ENCODE data around the gene ADAMTS13. TPM values are rescaled to one million over a fixed set of nuclear protein-coding genes. Genes with fewer than 3 reads are reported as not detected.

The ADAMTS13 gene
- total RNA-seq, 4 donors from 2014 or later, result 4.4 to 13.2 (median 5.7) TPM

DNA sequence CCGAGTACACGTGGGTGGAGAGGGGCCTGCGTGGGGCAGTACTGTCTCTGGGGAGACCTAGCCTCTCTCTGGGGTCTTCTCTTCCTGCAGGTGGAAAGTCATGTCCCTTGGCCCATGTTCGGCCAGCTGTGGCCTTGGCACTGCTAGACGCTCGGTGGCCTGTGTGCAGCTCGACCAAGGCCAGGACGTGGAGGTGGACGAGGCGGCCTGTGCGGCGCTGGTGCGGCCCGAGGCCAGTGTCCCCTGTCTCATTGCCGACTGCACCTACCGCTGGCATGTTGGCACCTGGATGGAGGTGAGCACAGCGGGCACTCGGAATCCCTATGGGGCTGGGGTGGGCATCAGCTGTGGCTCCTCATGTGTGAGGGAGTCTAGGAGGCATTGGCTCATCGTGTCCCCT is 32.2 kb downstream of the ADAMTS13 start:
- Histone ChIP-seq H3K9me3 (no peaks in the 10 kb centered on the region), H3K4me1 (peaks cover 0 to 11% (median 2%) of the 10 kb centered on the region in 4 donors), H3K27me3 (no peaks in the 10 kb centered on the region), H3K36me3 (no peaks in the 10 kb centered on the region), H3K4me3 (no peak overlapping the region), H3K27ac (no peak overlapping the region)
- no peak for DNase-seq
- TF ChIP-seq, protein P1, sequence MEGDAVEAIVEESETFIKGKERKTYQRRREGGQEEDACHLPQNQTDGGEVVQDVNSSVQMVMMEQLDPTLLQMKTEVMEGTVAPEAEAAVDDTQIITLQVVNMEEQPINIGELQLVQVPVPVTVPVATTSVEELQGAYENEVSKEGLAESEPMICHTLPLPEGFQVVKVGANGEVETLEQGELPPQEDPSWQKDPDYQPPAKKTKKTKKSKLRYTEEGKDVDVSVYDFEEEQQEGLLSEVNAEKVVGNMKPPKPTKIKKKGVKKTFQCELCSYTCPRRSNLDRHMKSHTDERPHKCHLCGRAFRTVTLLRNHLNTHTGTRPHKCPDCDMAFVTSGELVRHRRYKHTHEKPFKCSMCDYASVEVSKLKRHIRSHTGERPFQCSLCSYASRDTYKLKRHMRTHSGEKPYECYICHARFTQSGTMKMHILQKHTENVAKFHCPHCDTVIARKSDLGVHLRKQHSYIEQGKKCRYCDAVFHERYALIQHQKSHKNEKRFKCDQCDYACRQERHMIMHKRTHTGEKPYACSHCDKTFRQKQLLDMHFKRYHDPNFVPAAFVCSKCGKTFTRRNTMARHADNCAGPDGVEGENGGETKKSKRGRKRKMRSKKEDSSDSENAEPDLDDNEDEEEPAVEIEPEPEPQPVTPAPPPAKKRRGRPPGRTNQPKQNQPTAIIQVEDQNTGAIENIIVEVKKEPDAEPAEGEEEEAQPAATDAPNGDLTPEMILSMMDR (IDR thresholded peaks at IDR 0.05), result no peak
- no peak for TF ChIP-seq POLR2A (IDR thresholded peaks at IDR 0.05)

GRCh38 chr9:133454943-133455673 is 32.9 kb downstream of the ADAMTS13 start:
- TF ChIP-seq, protein P1 (IDR thresholded peaks at IDR 0.05), result no peak
- TF ChIP-seq POLR2A (IDR thresholded peaks at IDR 0.05), result no peak
- H3K9me3 ChIP-seq, result no peaks in the 10 kb centered on the region
- no peak overlapping the region for H3K27ac ChIP-seq
- H3K27me3 ChIP-seq, result no peaks in the 10 kb centered on the region
- peaks cover 0 to 9% (median 3%) of the 10 kb centered on the region in 4 donors for H3K4me1 ChIP-seq
- H3K4me3 ChIP-seq, result no peak overlapping the region
- no peaks in the 10 kb centered on the region for H3K36me3 ChIP-seq
- no peak for DNase-seq

DNA sequence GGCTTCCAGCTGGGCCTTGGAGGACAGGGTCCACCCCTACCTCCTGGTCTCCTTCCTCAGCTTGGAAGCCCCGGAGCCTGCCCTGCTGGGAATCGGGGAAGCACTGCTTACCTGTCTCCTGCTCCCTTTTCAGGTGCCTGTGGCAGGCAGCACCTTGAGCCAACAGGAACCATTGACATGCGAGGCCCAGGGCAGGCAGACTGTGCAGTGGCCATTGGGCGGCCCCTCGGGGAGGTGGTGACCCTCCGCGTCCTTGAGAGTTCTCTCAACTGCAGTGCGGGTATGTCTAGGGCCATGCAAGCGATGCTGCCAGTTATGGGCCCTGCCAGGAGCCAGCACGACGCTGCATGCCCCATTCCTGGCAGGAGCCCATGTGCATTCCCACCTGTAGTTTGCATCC is 33.8 kb downstream of the ADAMTS13 start:
- Histone ChIP-seq H3K36me3 (no peaks in the 10 kb centered on the region), H3K27ac (no peak overlapping the region), H3K9me3 (no peaks in the 10 kb centered on the region), H3K4me1 (peaks cover 0 to 11% (median 3%) of the 10 kb centered on the region in 4 donors), H3K27me3 (no peaks in the 10 kb centered on the region), H3K4me3 (no peak overlapping the region)
- TF ChIP-seq POLR2A (IDR thresholded peaks at IDR 0.05), result no peak
- no peak for DNase-seq

- H3K36me3 ChIP-seq, result no peaks in the 10 kb centered on the region
- no peak for DNase-seq
- H3K4me3 ChIP-seq, result no peak overlapping the region
- H3K9me3 ChIP-seq, result no peaks in the 10 kb centered on the region
- peaks cover 0 to 16% (median 3%) of the 10 kb centered on the region in 4 donors for H3K4me1 ChIP-seq
- no peak overlapping the region for H3K27ac ChIP-seq
- H3K27me3 ChIP-seq, result no peaks in the 10 kb centered on the region
- no peak for TF ChIP-seq POLR2A (IDR thresholded peaks at IDR 0.05)
- TF ChIP-seq, protein P1 (IDR thresholded peaks at IDR 0.05), result no peak
These were observed 34.2 kb downstream of the ADAMTS13 start for GRCh38 chr9:133456409-133456808.

- no peak for TF ChIP-seq POLR2A (IDR thresholded peaks at IDR 0.05)
- TF ChIP-seq, protein P1 (IDR thresholded peaks at IDR 0.05), result no peak
- DNase-seq, result no peak
- no peaks in the 10 kb centered on the region for H3K9me3 ChIP-seq
- H3K4me3 ChIP-seq, result no peak overlapping the region
- H3K4me1 ChIP-seq, result peaks cover 0 to 20% (median 3%) of the 10 kb centered on the region in 4 donors
- no peak overlapping the region for H3K27ac ChIP-seq
- no peaks in the 10 kb centered on the region for H3K36me3 ChIP-seq
- no peaks in the 10 kb centered on the region for H3K27me3 ChIP-seq
These were observed 35.1 kb downstream of the ADAMTS13 start for GRCh38 chr9:133457233-133457632.

GRCh38 chr9:133457748-133458147 is 35.6 kb downstream of the ADAMTS13 start:
- peaks cover 0 to 22% (median 3%) of the 10 kb centered on the region in 4 donors for H3K4me1 ChIP-seq
- H3K36me3 ChIP-seq, result no peaks in the 10 kb centered on the region
- no peaks in the 10 kb centered on the region for H3K9me3 ChIP-seq
- TF ChIP-seq POLR2A (IDR thresholded peaks at IDR 0.05), result no peak
- TF ChIP-seq, protein P1 (IDR thresholded peaks at IDR 0.05), result no peak
- no peaks in the 10 kb centered on the region for H3K27me3 ChIP-seq
- no peak for DNase-seq
- no peak overlapping the region for H3K27ac ChIP-seq
- no peak overlapping the region for H3K4me3 ChIP-seq

Data from Peyer's patch (tissue), 4 donors.